Measurements from ENCODE around the gene SLC27A4. TPM values are rescaled to one million over a fixed set of nuclear protein-coding genes. Genes with fewer than 3 reads are reported as not detected.

Gene SLC27A4
- total and polyA plus RNA-seq, 2 of the 13 experiments (the other 11 are each of a cell fraction or from before 2014, with no cell fraction given): 10.6 to 18.8 TPM

GRCh38 chr9:128322404-128323211, 17.7 kb upstream of the SLC27A4 start, which contains the start of the genes COQ4 and TRUB2 (continued):
- TF ChIP-seq HOXA7 (CRISPR knock-in tag; IDR thresholded peaks at IDR 0.05): no peak
- TF ChIP-seq MXD3 (CRISPR knock-in tag; IDR thresholded peaks at IDR 0.05): peak; percentile 97
- no peak for TF ChIP-seq ZNF841 (CRISPR knock-in tag; IDR thresholded peaks at IDR 0.05; ENCODE audit: borderline replicate concordance)
- no peak for TF ChIP-seq ZNF549 (CRISPR knock-in tag; IDR thresholded peaks at IDR 0.05)
- TF ChIP-seq RXRB (CRISPR knock-in tag; IDR thresholded peaks at IDR 0.05; ENCODE audit: borderline replicate concordance): peak; percentile 73; the same call in 1 of the 2 replicates
- TF ChIP-seq POLR2AphosphoS2 (IDR thresholded peaks at IDR 0.05; ENCODE audit: low read depth, low read length): no peak
- no peak for TF ChIP-seq MIXL1 (CRISPR knock-in tag; IDR thresholded peaks at IDR 0.05)
- peak; percentile 68 for TF ChIP-seq ZMYM3 (CRISPR knock-in tag; IDR thresholded peaks at IDR 0.05)
- peak; percentile 98 for TF ChIP-seq PHF20 (CRISPR knock-in tag; IDR thresholded peaks at IDR 0.05)
- TF ChIP-seq SRY (CRISPR knock-in tag; IDR thresholded peaks at IDR 0.05): no peak
- no peak for TF ChIP-seq TRIM22 (IDR thresholded peaks at IDR 0.05)
- no peak for TF ChIP-seq NR2F1 (CRISPR knock-in tag; IDR thresholded peaks at IDR 0.05)
- no peak for TF ChIP-seq ZUFSP (CRISPR knock-in tag; IDR thresholded peaks at IDR 0.05; ENCODE audit: borderline replicate concordance)
- no peak for TF ChIP-seq ZBTB10 (CRISPR knock-in tag; IDR thresholded peaks at IDR 0.05; ENCODE audit: borderline replicate concordance)
- no peak for TF ChIP-seq MED8 (CRISPR knock-in tag; IDR thresholded peaks at IDR 0.05; ENCODE audit: insufficient replicate concordance)
- TF ChIP-seq ZNF281 (CRISPR knock-in tag; IDR thresholded peaks at IDR 0.05; ENCODE audit: borderline replicate concordance): no peak
- TF ChIP-seq ZNF564 (CRISPR knock-in tag; IDR thresholded peaks at IDR 0.05): no peak; the same call in 1 of the 2 replicates
- TF ChIP-seq SOX5 (CRISPR knock-in tag; IDR thresholded peaks at IDR 0.05; ENCODE audit: borderline replicate concordance): no peak
- TF ChIP-seq ZFY (CRISPR knock-in tag; IDR thresholded peaks at IDR 0.05): peak; percentile 95
- TF ChIP-seq ZNF3 (CRISPR knock-in tag; IDR thresholded peaks at IDR 0.05): no peak
